Ishikawa (cell line): ENCODE measurements around the gene DRC7.

Experiments used
- CEBPB ChIP-seq: IDR thresholded peaks from 2 replicates; pipeline ENCODE4 v1.6.1; 2012
- CREB1 ChIP-seq: IDR thresholded peaks from 2 replicates; pipeline ENCODE4 v1.6.1; 2012; ENCODE audit warnings: low read depth
- EGR1 ChIP-seq: IDR thresholded peaks from 2 replicates; pipeline ENCODE4 v1.6.1; 2012
- EP300 ChIP-seq: IDR thresholded peaks from 2 replicates; pipeline ENCODE4 v1.6.1; 2012; ENCODE audit warnings: borderline replicate concordance
- FOXM1 ChIP-seq: IDR thresholded peaks from 2 replicates; pipeline ENCODE4 v1.6.1; 2012; ENCODE audit warnings: low read depth, borderline replicate concordance
- MAX ChIP-seq: IDR thresholded peaks from 2 replicates; pipeline ENCODE4 v1.6.1; 2012
- NFIC ChIP-seq: IDR thresholded peaks from 2 replicates; pipeline ENCODE4 v1.6.1; 2012
- RAD21 ChIP-seq: IDR thresholded peaks from 2 replicates; pipeline ENCODE4 v1.6.1; 2012; ENCODE audit warnings: low read depth
- REST ChIP-seq: IDR thresholded peaks from 2 replicates; pipeline ENCODE4 v1.6.1; 2012; ENCODE audit warnings: low read depth, mild to moderate bottlenecking
- TAF1 ChIP-seq: IDR thresholded peaks from 2 replicates; pipeline ENCODE4 v1.6.1; 2012; ENCODE audit warnings: low read depth, mild to moderate bottlenecking
- TCF12 ChIP-seq: IDR thresholded peaks from 2 replicates; pipeline ENCODE4 v1.6.1; 2012; ENCODE audit warnings: low read depth
- TEAD4 ChIP-seq: IDR thresholded peaks from 2 replicates; pipeline ENCODE4 v1.6.1; 2012
- USF1 ChIP-seq: IDR thresholded peaks from 2 replicates; pipeline ENCODE4 v1.6.1; 2012
- YY1 ChIP-seq: IDR thresholded peaks from 2 replicates; pipeline ENCODE4 v1.6.1; 2012; ENCODE audit warnings: low read depth
- ZBTB7A ChIP-seq: IDR thresholded peaks from 2 replicates; pipeline ENCODE4 v1.6.1; 2012; ENCODE audit warnings: low read depth

Gene DRC7

GRCh38 chr16:57693550-57693949 lies 1.1 kb upstream of the DRC7 start:
- no peak for TF ChIP-seq RAD21
- TF ChIP-seq CEBPB: no peak
- no peak for TF ChIP-seq NFIC
- TF ChIP-seq EGR1: no peak
- no peak for TF ChIP-seq TEAD4
- TF ChIP-seq YY1: no peak
- TF ChIP-seq USF1: no peak
- no peak for TF ChIP-seq FOXM1
- no peak for TF ChIP-seq MAX
- no peak for TF ChIP-seq TCF12
- no peak for TF ChIP-seq EP300
- no peak for TF ChIP-seq CREB1
- no peak for TF ChIP-seq REST
- no peak for TF ChIP-seq ZBTB7A
- TF ChIP-seq TAF1: no peak

- no peak for TF ChIP-seq EGR1
- TF ChIP-seq ZBTB7A: no peak
- TF ChIP-seq FOXM1: no peak
- TF ChIP-seq NFIC: no peak
- TF ChIP-seq RAD21: no peak
- TF ChIP-seq TAF1: no peak
- no peak for TF ChIP-seq TCF12
- TF ChIP-seq USF1: no peak
- no peak for TF ChIP-seq CREB1
- TF ChIP-seq CEBPB: no peak
- no peak for TF ChIP-seq YY1
- TF ChIP-seq EP300: no peak
Measured at GRCh38 chr16:57694231-57694724, 328 bp upstream of the DRC7 start.

GRCh38 chr16:57695680-57696069 lies 1.1 kb downstream of the DRC7 start:
- no peak for TF ChIP-seq MAX
- no peak for TF ChIP-seq USF1
- TF ChIP-seq YY1: no peak
- TF ChIP-seq CEBPB: no peak
- TF ChIP-seq EGR1: no peak

- TF ChIP-seq EGR1 (no peak), CEBPB (no peak), YY1 (no peak), REST (no peak), ZBTB7A (no peak), NFIC (no peak), TAF1 (no peak), MAX (no peak), USF1 (no peak), TCF12 (no peak), RAD21 (no peak), EP300 (no peak), TEAD4 (no peak), CREB1 (no peak), FOXM1 (no peak)
Measured at GRCh38 chr16:57696240-57696639, 1.6 kb downstream of the DRC7 start.

- TF ChIP-seq RAD21 (no peak), REST (no peak), EP300 (no peak), YY1 (no peak), NFIC (no peak), TAF1 (no peak), TCF12 (no peak), TEAD4 (no peak), ZBTB7A (no peak), EGR1 (no peak), MAX (no peak), CREB1 (no peak), FOXM1 (no peak), CEBPB (no peak), USF1 (no peak)
Measured at GRCh38 chr16:57697896-57698537, 3.4 kb downstream of the DRC7 start.
